ENCODE results near the gene TUBB. TPM values are rescaled to one million over a fixed set of nuclear protein-coding genes. Genes with fewer than 3 reads are reported as not detected.

The TUBB gene
- total and polyA plus RNA-seq, 3 experiments from 2014 or later = 136 to 1,639 (median 1,610) TPM

DNA sequence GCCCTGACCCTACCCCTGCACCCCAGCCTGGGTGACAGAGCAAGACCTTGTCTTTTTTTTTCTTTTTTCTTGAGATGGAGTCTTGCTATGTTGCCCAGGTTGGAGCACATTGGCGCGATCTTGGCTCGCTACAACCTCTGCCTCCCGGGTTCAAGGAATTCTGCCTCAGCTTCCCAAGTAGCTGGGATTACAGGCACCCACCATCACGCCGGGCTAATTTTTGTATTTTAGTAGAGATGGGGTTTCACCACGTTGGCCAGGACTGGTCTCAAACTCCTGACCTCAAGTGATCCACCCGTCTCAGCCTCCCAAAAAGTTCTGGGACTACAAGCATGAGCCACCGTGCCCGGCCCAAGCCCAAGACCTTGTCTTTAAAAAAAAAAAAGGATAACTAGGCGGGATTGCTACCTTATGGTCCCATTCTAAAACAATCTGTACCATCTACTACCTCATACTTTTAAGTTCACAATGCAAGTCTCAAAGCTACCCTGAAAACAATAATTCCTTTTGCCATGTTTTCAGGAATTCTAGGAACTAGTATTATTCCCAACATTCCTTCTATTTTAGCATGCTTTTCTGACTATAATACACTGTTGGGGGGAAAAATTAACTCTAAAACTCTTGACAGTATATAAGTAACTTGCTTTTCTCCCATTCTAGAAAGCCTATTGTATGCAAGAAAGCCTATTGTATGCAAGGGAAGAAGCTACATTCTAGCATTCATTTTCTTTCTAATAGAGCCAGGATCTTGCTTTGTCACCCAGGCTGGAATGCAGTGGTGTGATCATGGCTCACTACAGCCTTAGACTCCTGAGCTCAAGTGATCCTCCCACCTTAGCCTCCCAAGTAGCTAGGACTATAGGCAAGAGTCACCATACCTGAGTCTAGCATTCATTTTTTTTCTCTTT, 6.6 kb downstream of the TUBB start:
- H3K4me1 ChIP-seq (ENCODE audit: insufficient read depth, low read length) = peaks cover 38% of the 10 kb centered on the region
- Mint-ChIP-seq H3K27me3 (peaks cover 0 to 5% of the 10 kb centered on the region in 2 donors), H3K4me3 (no peak overlapping the region), H3K27ac (peak overlapping the region in 4 of 8 donors; percentile 23 to 90 (median 40)), H3K9me3 (no peaks in the 10 kb centered on the region), H3K4me1 (peaks cover 43 to 69% (median 45%) of the 10 kb centered on the region in 3 donors), H3K36me3 (peaks cover 3 to 80% (median 20%) of the 10 kb centered on the region in 3 donors)
- CTCF ChIA-PET = interaction anchor here (1.0 to 17.1 kb wide), 4 partner anchors 18 to 245 kb away, joined by 3 to 697 read pairs (median 4); partner anchors contain the start of genes DHX16 and IER3
- H3K36me3 ChIP-seq (ENCODE audit: insufficient read depth, low read length) = peaks cover 52% of the 10 kb centered on the region
- POLR2A ChIA-PET = interaction anchor here (1.1 kb wide), 3 partner anchors 15 to 47 kb away, joined by 3 read pairs; no protein-coding TSS in a partner anchor
- H3K9me3 ChIP-seq (ENCODE audit: low read length) = no peaks in the 10 kb centered on the region
- H3K4me3 ChIP-seq (ENCODE audit: low read length) = no peak overlapping the region
- H3K27me3 ChIP-seq (ENCODE audit: insufficient read depth, low read length, poor library complexity, severe bottlenecking) = no peaks in the 10 kb centered on the region
- H3K27ac ChIP-seq (ENCODE audit: low read depth, low read length) = no peak overlapping the region
- DNase-seq = no peak

DNA sequence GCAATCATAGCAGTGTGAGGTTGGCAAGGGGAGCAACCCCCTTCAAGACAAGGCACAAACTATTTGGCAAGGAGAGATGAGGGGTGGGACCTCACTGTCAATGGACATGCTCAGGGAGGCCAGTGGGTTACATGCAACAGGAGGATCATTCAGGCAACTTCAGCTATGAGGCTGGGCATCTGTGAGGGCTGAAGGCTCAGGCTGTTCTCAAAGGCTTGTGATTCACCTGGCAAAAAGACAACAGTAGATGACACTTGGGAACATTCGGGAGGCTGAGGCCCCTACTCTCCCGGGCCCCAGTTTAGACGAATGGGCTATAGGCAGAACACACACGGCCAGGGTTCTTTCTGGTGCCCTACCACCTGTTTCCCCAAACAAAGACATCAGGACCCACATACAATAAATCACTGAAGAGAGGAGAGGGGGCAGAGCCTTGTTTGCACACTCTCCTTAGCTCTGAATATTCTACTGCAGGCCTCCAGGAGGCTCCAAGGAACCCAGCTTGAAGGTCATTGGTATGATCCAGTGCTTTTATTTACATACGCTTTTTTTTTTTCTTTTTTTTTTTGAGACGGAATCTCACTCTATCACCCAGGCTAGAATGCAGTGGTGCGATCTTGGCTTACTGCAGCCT, 7.9 kb downstream of the TUBB start:
- Mint-ChIP-seq H3K27ac (peak overlapping the region; percentile 25 to 90 (median 52)), H3K9me3 (no peaks in the 10 kb centered on the region), H3K4me3 (no peak overlapping the region), H3K27me3 (no peaks in the 10 kb centered on the region), H3K36me3 (peaks cover 3 to 82% (median 19%) of the 10 kb centered on the region in 3 donors), H3K4me1 (peaks cover 37 to 63% (median 44%) of the 10 kb centered on the region in 3 donors)
- Histone ChIP-seq H3K4me3 (ENCODE audit: low read length) (no peak overlapping the region), H3K27me3 (ENCODE audit: insufficient read depth, low read length, poor library complexity, severe bottlenecking) (no peaks in the 10 kb centered on the region), H3K4me1 (ENCODE audit: insufficient read depth, low read length) (peaks cover 32% of the 10 kb centered on the region), H3K27ac (ENCODE audit: low read depth, low read length) (no peak overlapping the region), H3K9me3 (ENCODE audit: low read length) (no peaks in the 10 kb centered on the region), H3K36me3 (ENCODE audit: insufficient read depth, low read length) (peaks cover 48% of the 10 kb centered on the region)
- no peak for DNase-seq
- CTCF ChIA-PET = interaction anchor here (1.0 to 17.1 kb wide), 4 partner anchors 16 to 246 kb away, joined by 3 to 697 read pairs (median 4); partner anchors contain the start of genes DHX16 and IER3
- POLR2A ChIA-PET = interaction anchor here (0.7 to 0.9 kb wide), 3 partner anchors 85 to 800 kb away, joined by 4 to 5 read pairs (median 5); no protein-coding TSS in a partner anchor

DNA sequence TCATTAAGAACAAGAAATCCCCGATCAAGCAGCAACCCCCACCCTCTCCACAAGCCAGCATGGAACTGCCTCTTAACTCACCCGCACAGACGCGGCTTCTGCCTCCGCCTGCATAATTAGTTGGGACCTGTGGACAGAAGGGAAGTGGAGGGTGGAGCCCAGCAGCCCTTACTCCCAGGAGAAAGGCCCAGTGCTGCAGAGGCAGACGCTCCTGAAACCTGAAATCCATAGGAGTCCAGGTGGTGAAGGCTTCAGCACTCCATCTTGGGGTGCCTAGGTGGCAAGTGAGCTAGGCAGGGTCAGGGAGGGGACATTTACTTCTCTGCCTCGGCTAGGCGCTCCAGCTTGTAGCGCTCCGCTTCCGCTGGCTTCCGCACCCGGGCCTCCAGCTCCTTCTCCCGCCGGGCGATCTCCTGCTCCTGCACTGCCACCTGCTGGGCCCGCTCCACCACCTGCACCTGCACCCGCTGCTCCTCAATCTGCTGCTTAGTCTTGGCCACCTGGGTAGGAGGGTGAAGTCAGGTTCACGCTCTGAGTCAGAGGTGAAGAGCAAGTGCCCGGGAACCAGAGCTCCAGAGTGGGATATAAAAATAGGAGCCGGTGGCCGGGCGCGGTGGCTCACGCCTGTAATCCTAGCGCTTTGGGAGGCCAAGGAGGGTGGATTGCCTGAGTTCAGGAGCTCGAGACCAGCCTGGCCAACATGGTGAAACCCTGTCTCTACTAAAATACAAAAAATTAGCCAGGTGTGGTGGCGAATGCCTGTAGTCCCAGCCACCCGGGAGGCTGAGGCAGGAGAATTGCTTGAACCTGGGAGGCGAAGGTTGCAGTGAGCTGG, 10.7 kb downstream of the TUBB start:
- H3K4me3 Mint-ChIP-seq = peak overlapping the region in 4 of 7 donors; percentile 23 to 43 (median 34)
- peak overlapping the region in 7 of 8 donors; percentile 47 to 86 (median 65) for H3K27ac Mint-ChIP-seq
- CTCF ChIA-PET = interaction anchor here (0.6 to 17.1 kb wide), 59 partner anchors 9 to 362 kb away, joined by 3 to 697 read pairs (median 4); partner anchors contain the start of genes ABCF1, ATAT1, C6orf136 and DDR1
- no peaks in the 10 kb centered on the region for H3K9me3 Mint-ChIP-seq
- POLR2A ChIA-PET = interaction anchor here (0.6 to 1.6 kb wide), 12 partner anchors 9 to 249 kb away, joined by 3 to 21 read pairs (median 4); partner anchors contain the start of genes DHX16 and MDC1
- peaks cover 23 to 49% (median 32%) of the 10 kb centered on the region in 3 donors for H3K4me1 Mint-ChIP-seq
- H3K4me1 ChIP-seq (ENCODE audit: insufficient read depth, low read length) = peaks cover 33% of the 10 kb centered on the region
- H3K27me3 ChIP-seq (ENCODE audit: insufficient read depth, low read length, poor library complexity, severe bottlenecking) = no peaks in the 10 kb centered on the region
- H3K36me3 ChIP-seq (ENCODE audit: insufficient read depth, low read length) = peaks cover 24% of the 10 kb centered on the region
- no peaks in the 10 kb centered on the region for H3K27me3 Mint-ChIP-seq
- no peak overlapping the region for H3K4me3 ChIP-seq (ENCODE audit: low read length)
- DNase-seq = peak; percentile 71 to 86 (median 73)
- H3K9me3 ChIP-seq (ENCODE audit: low read length) = no peaks in the 10 kb centered on the region
- no peak overlapping the region for H3K27ac ChIP-seq (ENCODE audit: low read depth, low read length)
- peaks cover 0 to 71% (median 13%) of the 10 kb centered on the region in 3 donors for H3K36me3 Mint-ChIP-seq

DNA sequence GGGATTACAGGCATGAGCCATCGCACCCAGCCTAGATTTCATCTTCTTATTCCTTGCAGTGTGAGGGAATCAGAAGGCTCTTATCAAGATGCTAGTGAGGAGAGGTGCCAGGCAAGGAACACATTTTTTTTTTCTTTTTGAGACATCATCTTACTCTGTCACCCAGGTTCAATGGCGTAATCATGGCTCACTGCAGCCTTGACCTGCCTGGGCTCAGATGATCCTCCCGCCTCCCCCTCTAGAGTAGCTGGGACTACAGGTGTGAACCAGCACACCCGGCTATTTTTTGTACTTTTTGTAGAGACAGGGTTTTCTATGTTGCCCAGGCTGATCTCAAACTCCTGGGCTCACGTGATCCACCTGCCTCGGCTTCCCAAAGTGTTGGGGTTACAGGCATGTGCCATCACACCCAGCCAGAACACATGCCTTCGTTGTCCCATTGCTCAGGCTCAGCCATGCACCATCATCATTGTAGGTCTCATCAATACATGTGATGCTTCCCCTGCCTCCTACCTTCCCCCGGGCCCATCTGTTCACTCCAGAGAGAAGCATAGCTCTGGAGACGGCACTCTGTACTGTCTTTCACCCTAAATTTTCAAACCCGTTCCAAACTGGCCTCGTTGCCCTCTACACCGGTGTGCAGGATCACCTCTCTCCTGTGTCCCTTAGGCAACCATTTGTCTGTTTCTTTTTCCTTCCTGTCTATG, 12.2 kb downstream of the TUBB start:
- H3K9me3 ChIP-seq (ENCODE audit: low read length) = no peaks in the 10 kb centered on the region
- H3K9me3 Mint-ChIP-seq = no peaks in the 10 kb centered on the region
- H3K4me3 ChIP-seq (ENCODE audit: low read length) = no peak overlapping the region
- H3K27ac ChIP-seq (ENCODE audit: low read depth, low read length) = no peak overlapping the region
- H3K36me3 Mint-ChIP-seq = peaks cover 4 to 67% (median 14%) of the 10 kb centered on the region in 3 donors
- peaks cover 23% of the 10 kb centered on the region for H3K36me3 ChIP-seq (ENCODE audit: insufficient read depth, low read length)
- CTCF ChIA-PET = interaction anchor here (0.8 to 17.1 kb wide), 11 partner anchors 10 to 279 kb away, joined by 3 to 697 read pairs (median 6); partner anchors contain the start of genes ATAT1 and DHX16
- DNase-seq = no peak
- peaks cover 48% of the 10 kb centered on the region for H3K4me1 ChIP-seq (ENCODE audit: insufficient read depth, low read length)
- H3K27me3 ChIP-seq (ENCODE audit: insufficient read depth, low read length, poor library complexity, severe bottlenecking) = no peaks in the 10 kb centered on the region
- peak overlapping the region in 1 of 8 donors; percentile 84 for H3K27ac Mint-ChIP-seq
- H3K27me3 Mint-ChIP-seq = no peaks in the 10 kb centered on the region
- POLR2A ChIA-PET = interaction anchor here (0.6 kb wide), 3 partner anchors 53 to 487 kb away, joined by 3 to 5 read pairs (median 5); no protein-coding TSS in a partner anchor
- H3K4me1 Mint-ChIP-seq = peaks cover 35 to 56% (median 46%) of the 10 kb centered on the region in 3 donors
- H3K4me3 Mint-ChIP-seq = no peak overlapping the region

DNA sequence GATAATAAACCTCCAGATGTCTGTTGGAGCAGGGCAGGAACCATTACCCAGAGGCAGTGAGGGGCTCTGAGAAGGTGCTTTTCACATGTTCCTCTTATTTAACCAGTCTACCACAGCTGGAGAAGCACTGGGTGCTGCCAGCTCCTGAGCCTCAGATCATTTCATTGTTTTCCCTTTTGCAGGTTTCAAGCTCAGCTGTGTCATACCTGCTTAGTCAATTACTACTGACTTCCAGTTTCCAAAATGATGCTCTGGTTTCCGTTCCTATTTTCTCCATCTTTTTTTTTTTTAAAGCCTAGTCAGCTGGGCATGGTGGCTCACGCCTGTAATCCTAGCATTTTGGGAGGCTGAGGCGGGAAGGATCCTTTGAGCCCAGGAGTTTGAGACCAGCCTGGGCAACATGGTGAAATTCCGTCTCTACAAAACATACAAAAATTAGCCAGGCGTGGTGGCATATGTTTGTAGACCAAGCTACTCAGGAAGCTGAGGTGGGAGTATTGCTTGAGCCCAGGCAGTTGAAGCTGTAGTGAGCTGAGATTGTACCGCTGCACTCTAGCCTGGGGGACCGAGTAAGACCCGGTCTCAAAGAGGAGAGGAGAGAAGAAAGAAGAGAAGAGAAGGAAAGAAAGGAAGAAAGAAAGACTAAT, 15.6 kb downstream of the TUBB start:
- no peaks in the 10 kb centered on the region for H3K9me3 ChIP-seq (ENCODE audit: low read length)
- H3K27me3 Mint-ChIP-seq = no peaks in the 10 kb centered on the region
- H3K27ac ChIP-seq (ENCODE audit: low read depth, low read length) = no peak overlapping the region
- peaks cover 18% of the 10 kb centered on the region for H3K36me3 ChIP-seq (ENCODE audit: insufficient read depth, low read length)
- H3K27ac Mint-ChIP-seq = peak overlapping the region in 6 of 8 donors; percentile 46 to 91 (median 78)
- peaks cover 52 to 72% (median 66%) of the 10 kb centered on the region in 3 donors for H3K4me1 Mint-ChIP-seq
- DNase-seq = no peak
- peaks cover 0 to 4% (median 0%) of the 10 kb centered on the region in 5 donors for H3K9me3 Mint-ChIP-seq
- H3K4me3 ChIP-seq (ENCODE audit: low read length) = no peak overlapping the region
- H3K36me3 Mint-ChIP-seq = peaks cover 16 to 64% (median 18%) of the 10 kb centered on the region in 3 donors
- peaks cover 64% of the 10 kb centered on the region for H3K4me1 ChIP-seq (ENCODE audit: insufficient read depth, low read length)
- POLR2A ChIA-PET = interaction anchor here (1.2 to 1.6 kb wide), 2 partner anchors 56 to 118 kb away, joined by 5 to 6 read pairs; partner anchors contain the start of genes MRPS18B and PPP1R10
- CTCF ChIA-PET = interaction anchor here (1.1 to 4.3 kb wide), 6 partner anchors 8 to 194 kb away, joined by 5 to 29 read pairs (median 6); partner anchors contain the start of gene IER3
- H3K4me3 Mint-ChIP-seq = peak overlapping the region in 6 of 7 donors; percentile 45 to 93 (median 78)
- no peaks in the 10 kb centered on the region for H3K27me3 ChIP-seq (ENCODE audit: insufficient read depth, low read length, poor library complexity, severe bottlenecking)

DNA sequence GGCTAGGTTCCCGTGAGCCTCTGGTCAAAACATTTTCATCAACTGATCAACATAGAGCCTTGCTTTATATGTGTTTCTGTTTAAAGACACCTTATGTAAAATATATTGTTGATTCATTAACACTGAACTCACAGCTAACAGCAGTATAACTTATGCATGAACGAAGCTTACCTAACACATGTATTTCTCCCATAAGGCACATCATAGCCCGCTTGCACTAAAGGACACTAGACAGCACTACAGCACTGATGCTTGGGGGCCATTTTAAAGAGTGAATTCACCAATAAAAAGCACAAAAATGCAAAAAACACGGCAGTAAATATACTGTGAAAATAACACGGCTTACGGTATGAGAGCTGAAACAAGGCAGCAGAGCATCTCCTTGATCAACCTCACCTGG, 18.4 kb downstream of the TUBB start:
- Histone ChIP-seq H3K4me1 (ENCODE audit: insufficient read depth, low read length) (peaks cover 75% of the 10 kb centered on the region), H3K36me3 (ENCODE audit: insufficient read depth, low read length) (peaks cover 18% of the 10 kb centered on the region), H3K4me3 (ENCODE audit: low read length) (no peak overlapping the region), H3K27me3 (ENCODE audit: insufficient read depth, low read length, poor library complexity, severe bottlenecking) (no peaks in the 10 kb centered on the region), H3K9me3 (ENCODE audit: low read length) (no peaks in the 10 kb centered on the region), H3K27ac (ENCODE audit: low read depth, low read length) (no peak overlapping the region)
- Mint-ChIP-seq H3K27ac (peak overlapping the region in 5 of 8 donors; percentile 12 to 71 (median 21)), H3K4me3 (peak overlapping the region in 4 of 7 donors; percentile 15 to 55 (median 35)), H3K27me3 (no peaks in the 10 kb centered on the region), H3K36me3 (peaks cover 15 to 72% (median 16%) of the 10 kb centered on the region in 3 donors), H3K4me1 (peaks cover 63 to 81% (median 73%) of the 10 kb centered on the region in 3 donors), H3K9me3 (peaks cover 0 to 4% (median 0%) of the 10 kb centered on the region in 5 donors)
- ChIA-PET CTCF (interaction anchor here (0.7 to 3.4 kb wide), 8 partner anchors 16 to 206 kb away, joined by 3 to 26 read pairs (median 3); partner anchors contain the start of gene ATAT1), POLR2A (interaction anchor here (0.7 to 1.1 kb wide), 2 partner anchors 55 to 145 kb away, joined by 3 to 6 read pairs; no protein-coding TSS in a partner anchor)
- no peak for DNase-seq

Measured in CD8-positive, alpha-beta memory T cell (primary cell).